ENCODE data around the gene NYAP2. TPM values are rescaled to one million over a fixed set of nuclear protein-coding genes. Genes with fewer than 3 reads are reported as not detected.

NYAP2 gene
- total and polyA plus RNA-seq, 2 of the 4 experiments (the other 2 are of a cell fraction), result not detected

DNA sequence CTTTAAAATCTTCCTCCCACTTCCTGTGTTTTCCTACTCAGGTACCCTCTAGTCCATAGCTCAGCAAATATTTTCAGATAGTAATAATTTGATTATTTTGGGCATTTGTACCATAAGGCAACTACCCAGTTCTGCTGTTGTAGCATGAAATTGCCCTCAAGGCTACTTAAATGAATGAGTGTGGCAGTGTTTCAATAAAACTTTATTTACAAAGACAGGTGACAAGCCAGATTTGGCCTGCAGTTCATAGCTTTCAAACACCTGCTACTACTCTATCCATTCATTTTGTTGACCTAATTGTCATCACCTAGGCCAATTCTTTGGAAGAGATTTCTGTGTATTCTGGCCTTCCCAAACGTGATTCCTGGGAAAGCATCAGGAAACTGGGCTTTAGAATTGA, 28.9 kb downstream of the NYAP2 start:
- Histone ChIP-seq H3K9me3 (ENCODE audit: control insufficient read depth, insufficient read depth, low read length) (no peaks in the 10 kb centered on the region), H2AFZ (replicated peaks; ENCODE audit: low read length, poor library complexity) (no peak overlapping the region), H2BK5ac (ENCODE audit: low read depth, low read length, poor library complexity, severe bottlenecking) (no peak overlapping the region), H4K8ac (ENCODE audit: low read depth in 2 of 2, low read length in 2 of 2) (no peak overlapping the region), H4K20me1 (ENCODE audit: insufficient read depth, low read length) (no peaks in the 10 kb centered on the region), H3K27me3 (ENCODE audit: control insufficient read depth, insufficient read depth, low read length) (no peaks in the 10 kb centered on the region), H3K9ac (ENCODE audit: low read depth, low read length) (no peak overlapping the region), H3K18ac (ENCODE audit: low read depth, low read length) (no peak overlapping the region), H4K91ac (ENCODE audit: insufficient read depth, low read depth, low read length) (no peak overlapping the region), H3K14ac (replicated peaks; ENCODE audit: low read depth, low read length) (no peak overlapping the region), H3K4ac (ENCODE audit: low read depth, low read length) (no peak overlapping the region), H3K27ac (ENCODE audit: insufficient read depth, low read length) (no peak overlapping the region), H3K4me2 (ENCODE audit: low read depth, low read length) (no peak overlapping the region), H3K23ac (ENCODE audit: low read depth, low read length) (no peak overlapping the region), H3K56ac (ENCODE audit: extremely low read depth, insufficient read depth, low read length) (no peak overlapping the region), H3K9me1 (ENCODE audit: insufficient read depth, low read length) (no peaks in the 10 kb centered on the region), H2AK5ac (ENCODE audit: low read depth, low read length) (no peak overlapping the region), H2BK120ac (ENCODE audit: low read depth, low read length) (no peak overlapping the region), H3K36me3 (ENCODE audit: control insufficient read depth, insufficient read depth, low read length) (no peaks in the 10 kb centered on the region), H2AK9ac (replicated peaks; ENCODE audit: low read depth, low read length, poor library complexity) (no peak overlapping the region), H2BK15ac (ENCODE audit: low read depth, low read length) (no peak overlapping the region), H2BK20ac (ENCODE audit: low read depth, low read length) (no peak overlapping the region), H3K79me1 (ENCODE audit: low read depth in 1 of 2, low read length in 2 of 2) (no peaks in the 10 kb centered on the region), H3K4me3 (ENCODE audit: insufficient read depth, low read depth, low read length) (no peak overlapping the region), H4K5ac (ENCODE audit: low read depth, low read length) (no peak overlapping the region), H3K4me1 (ENCODE audit: control insufficient read depth, insufficient read depth, low read length) (no peaks in the 10 kb centered on the region)
- DNase-seq, result no peak
- BruUV-seq (replicated peaks), result no TSS peak
- in situ Hi-C loops (cut with MboI; ENCODE audit: low sequenced_read_pairs) (no loop called here), intact Hi-C loops (cut with micrococcal nuclease) (no loop called here), dilution Hi-C loops (cut with HindIII; ENCODE audit: low sequenced_read_pairs, unreplicated experiment) (no loop called here)
- no peak for ATAC-seq (ENCODE audit: low read depth)
- TF ChIP-seq MXI1 (IDR thresholded peaks at IDR 0.05; ENCODE audit: borderline replicate concordance, low read depth, low read length) (no peak), USF2 (IDR thresholded peaks at IDR 0.05; ENCODE audit: low read depth, low read length) (no peak), RCOR1 (IDR thresholded peaks at IDR 0.05; ENCODE audit: insufficient replicate concordance, low read length) (no peak), FOS (IDR thresholded peaks at IDR 0.05; ENCODE audit: low read depth, low read length) (no peak), POLR2A (IDR thresholded peaks at IDR 0.05; ENCODE audit: low read depth, low read length) (no peak), BHLHE40 (IDR thresholded peaks at IDR 0.05; ENCODE audit: low read depth, low read length) (no peak), CHD1 (IDR thresholded peaks at IDR 0.05; ENCODE audit: low read depth, low read length) (no peak), MAFK (IDR thresholded peaks at IDR 0.05; ENCODE audit: low read depth, low read length) (no peak), RAD21 (IDR thresholded peaks at IDR 0.05; ENCODE audit: low read length) (no peak), RFX5 (IDR thresholded peaks at IDR 0.05; ENCODE audit: low read depth, low read length) (no peak), CEBPB (IDR thresholded peaks at IDR 0.05; ENCODE audit: low read depth, low read length) (no peak), MAZ (IDR thresholded peaks at IDR 0.05; ENCODE audit: borderline replicate concordance, low read depth, low read length) (no peak), SMC3 (IDR thresholded peaks at IDR 0.05; ENCODE audit: low read depth, low read length) (no peak), NFE2L2 (IDR thresholded peaks at IDR 0.05; ENCODE audit: low read depth, low read length) (no peak)
- TF ChIP-seq, protein P1, sequence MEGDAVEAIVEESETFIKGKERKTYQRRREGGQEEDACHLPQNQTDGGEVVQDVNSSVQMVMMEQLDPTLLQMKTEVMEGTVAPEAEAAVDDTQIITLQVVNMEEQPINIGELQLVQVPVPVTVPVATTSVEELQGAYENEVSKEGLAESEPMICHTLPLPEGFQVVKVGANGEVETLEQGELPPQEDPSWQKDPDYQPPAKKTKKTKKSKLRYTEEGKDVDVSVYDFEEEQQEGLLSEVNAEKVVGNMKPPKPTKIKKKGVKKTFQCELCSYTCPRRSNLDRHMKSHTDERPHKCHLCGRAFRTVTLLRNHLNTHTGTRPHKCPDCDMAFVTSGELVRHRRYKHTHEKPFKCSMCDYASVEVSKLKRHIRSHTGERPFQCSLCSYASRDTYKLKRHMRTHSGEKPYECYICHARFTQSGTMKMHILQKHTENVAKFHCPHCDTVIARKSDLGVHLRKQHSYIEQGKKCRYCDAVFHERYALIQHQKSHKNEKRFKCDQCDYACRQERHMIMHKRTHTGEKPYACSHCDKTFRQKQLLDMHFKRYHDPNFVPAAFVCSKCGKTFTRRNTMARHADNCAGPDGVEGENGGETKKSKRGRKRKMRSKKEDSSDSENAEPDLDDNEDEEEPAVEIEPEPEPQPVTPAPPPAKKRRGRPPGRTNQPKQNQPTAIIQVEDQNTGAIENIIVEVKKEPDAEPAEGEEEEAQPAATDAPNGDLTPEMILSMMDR (conservative IDR thresholded peaks at IDR 0.05; ENCODE audit: low read depth, low read length), result no peak
- TF ChIP-seq, protein P2, sequence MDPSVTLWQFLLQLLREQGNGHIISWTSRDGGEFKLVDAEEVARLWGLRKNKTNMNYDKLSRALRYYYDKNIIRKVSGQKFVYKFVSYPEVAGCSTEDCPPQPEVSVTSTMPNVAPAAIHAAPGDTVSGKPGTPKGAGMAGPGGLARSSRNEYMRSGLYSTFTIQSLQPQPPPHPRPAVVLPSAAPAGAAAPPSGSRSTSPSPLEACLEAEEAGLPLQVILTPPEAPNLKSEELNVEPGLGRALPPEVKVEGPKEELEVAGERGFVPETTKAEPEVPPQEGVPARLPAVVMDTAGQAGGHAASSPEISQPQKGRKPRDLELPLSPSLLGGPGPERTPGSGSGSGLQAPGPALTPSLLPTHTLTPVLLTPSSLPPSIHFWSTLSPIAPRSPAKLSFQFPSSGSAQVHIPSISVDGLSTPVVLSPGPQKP (IDR thresholded peaks at IDR 0.05; ENCODE audit: borderline replicate concordance, low read depth, low read length), result no peak
- WGBS, 2 experiments (ENCODE audit: extremely low coverage in 2 of 2, insufficient read length in 1 of 2), result no CpG with 5 or more reads among the region's 1 CpG
- ChIA-PET POLR2A (ENCODE audit: unreplicated experiment) (no interaction called here), CTCF (no interaction called here)
